Thyroid gland (tissue), 4 donors: Measurements from ENCODE around the gene PALM2AKAP2.

Source experiments
- POLR2A ChIP-seq, 2 donors: fragments of 450-650 bp; IDR thresholded peaks; one replicate each; pipeline ENCODE4 v1.6.1; 2017; ENCODE audit warnings: antibody characterized with exemption in 2 of 2, mild to moderate bottlenecking in 2 of 2, moderate library complexity in 1 of 2
- TF ChIP-seq, protein P1 (sequence below), 6 experiments: fragments of 200-600 bp in 3 of 6; fragments of 450-650 bp in 3 of 6; sonication (generic) in 3 of 6; IDR thresholded peaks; one replicate each; pipeline ENCODE4 v1.5.1; 2016 to 2019; ENCODE audit warnings: antibody characterized with exemption in 6 of 6, mild to moderate bottlenecking in 2 of 6, inconsistent platforms in 1 of 6, moderate library complexity in 1 of 6

DNA sequence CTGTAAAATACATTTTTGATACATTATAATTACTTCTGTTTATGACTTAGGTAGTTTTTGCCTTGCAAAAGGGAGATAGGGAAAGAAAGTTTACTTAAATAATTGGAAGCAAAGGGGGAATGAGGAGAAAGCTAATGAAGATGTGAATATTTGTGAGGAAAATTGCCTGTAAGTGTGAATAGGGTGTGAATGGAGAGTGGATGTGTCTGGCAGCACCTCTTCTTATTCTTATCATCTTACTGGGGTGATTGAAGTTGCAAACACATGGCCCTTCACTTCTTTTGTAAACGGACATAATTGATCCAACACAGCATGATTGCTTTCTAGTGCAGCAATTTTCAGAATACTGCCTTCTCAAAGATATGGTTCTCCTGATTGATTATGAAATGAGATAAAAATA, 46.6 kb downstream of the PALM2AKAP2 start:
- no peak for TF ChIP-seq POLR2A (IDR thresholded peaks at IDR 0.05)
- TF ChIP-seq, protein P1, sequence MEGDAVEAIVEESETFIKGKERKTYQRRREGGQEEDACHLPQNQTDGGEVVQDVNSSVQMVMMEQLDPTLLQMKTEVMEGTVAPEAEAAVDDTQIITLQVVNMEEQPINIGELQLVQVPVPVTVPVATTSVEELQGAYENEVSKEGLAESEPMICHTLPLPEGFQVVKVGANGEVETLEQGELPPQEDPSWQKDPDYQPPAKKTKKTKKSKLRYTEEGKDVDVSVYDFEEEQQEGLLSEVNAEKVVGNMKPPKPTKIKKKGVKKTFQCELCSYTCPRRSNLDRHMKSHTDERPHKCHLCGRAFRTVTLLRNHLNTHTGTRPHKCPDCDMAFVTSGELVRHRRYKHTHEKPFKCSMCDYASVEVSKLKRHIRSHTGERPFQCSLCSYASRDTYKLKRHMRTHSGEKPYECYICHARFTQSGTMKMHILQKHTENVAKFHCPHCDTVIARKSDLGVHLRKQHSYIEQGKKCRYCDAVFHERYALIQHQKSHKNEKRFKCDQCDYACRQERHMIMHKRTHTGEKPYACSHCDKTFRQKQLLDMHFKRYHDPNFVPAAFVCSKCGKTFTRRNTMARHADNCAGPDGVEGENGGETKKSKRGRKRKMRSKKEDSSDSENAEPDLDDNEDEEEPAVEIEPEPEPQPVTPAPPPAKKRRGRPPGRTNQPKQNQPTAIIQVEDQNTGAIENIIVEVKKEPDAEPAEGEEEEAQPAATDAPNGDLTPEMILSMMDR (IDR thresholded peaks at IDR 0.05) = no peak
